SK-N-SH treated with all-trans-retinoic acid at 6 μM for 48 hours (cell line): ENCODE results near the gene CD300LF.

Source experiments
- CREB5 ChIP-seq: fragments of 250-450 bp; sonication (Bioruptor Pico); IDR thresholded peaks from 2 replicates; pipeline ENCODE4 v1.5.1; 2020; ENCODE audit warnings: low read depth, mild to moderate bottlenecking, moderate library complexity
- ESRRG ChIP-seq: fragments of 250-450 bp; sonication (Bioruptor Pico); IDR thresholded peaks from 2 replicates; pipeline ENCODE4 v1.6.1; 2021; ENCODE audit warnings: mild to moderate bottlenecking
- ISL1 ChIP-seq: fragments of 250-450 bp; sonication (Bioruptor Pico); IDR thresholded peaks from 2 replicates; pipeline ENCODE4 v2.1.2; 2022; ENCODE audit warnings: mild to moderate bottlenecking, moderate library complexity
- OSR1 ChIP-seq: fragments of 250-450 bp; sonication (Bioruptor Pico); IDR thresholded peaks from 2 replicates; pipeline ENCODE4 v1.8.0; 2022; ENCODE audit warnings: moderate library complexity, mild to moderate bottlenecking, inconsistent platforms
- POU6F1 ChIP-seq: fragments of 250-450 bp; sonication (Bioruptor Pico); IDR thresholded peaks from 2 replicates; pipeline ENCODE4 v1.8.0; 2021; ENCODE audit warnings: low read depth, mild to moderate bottlenecking, moderate library complexity, borderline replicate concordance
- ZC3H10 ChIP-seq: fragments of 250-450 bp; sonication (Bioruptor Pico); IDR thresholded peaks from 2 replicates; pipeline ENCODE4 v1.5.1; 2021; ENCODE audit warnings: mild to moderate bottlenecking, moderate library complexity
- ZFP30 ChIP-seq: fragments of 450-650 bp; formaldehyde crosslinking; IDR thresholded peaks from 2 replicates; pipeline ENCODE4 v1.5.0; 2022; ENCODE audit warnings: mild to moderate bottlenecking, moderate library complexity

GRCh38 chr17:74744714-74745547, 32.2 kb upstream of the CD300LF start:
- no peak for TF ChIP-seq ZC3H10
- no peak for TF ChIP-seq ESRRG
- TF ChIP-seq ZFP30, result no peak
- TF ChIP-seq CREB5 (CRISPR knock-in tag), result no peak
- no peak for TF ChIP-seq OSR1 (CRISPR knock-in tag)
- TF ChIP-seq ISL1 (CRISPR knock-in tag), result no peak
- no peak for TF ChIP-seq POU6F1
